ENCODE results near the gene SIRT6. TPM values are rescaled to one million over a fixed set of nuclear protein-coding genes. Genes with fewer than 3 reads are reported as not detected.

Gene SIRT6
- total and polyA plus RNA-seq, 10 of the 15 experiments (the other 5 are each of a cell fraction or from before 2014, with no cell fraction given), result 1.3 to 49.6 (median 24.2) TPM

DNA sequence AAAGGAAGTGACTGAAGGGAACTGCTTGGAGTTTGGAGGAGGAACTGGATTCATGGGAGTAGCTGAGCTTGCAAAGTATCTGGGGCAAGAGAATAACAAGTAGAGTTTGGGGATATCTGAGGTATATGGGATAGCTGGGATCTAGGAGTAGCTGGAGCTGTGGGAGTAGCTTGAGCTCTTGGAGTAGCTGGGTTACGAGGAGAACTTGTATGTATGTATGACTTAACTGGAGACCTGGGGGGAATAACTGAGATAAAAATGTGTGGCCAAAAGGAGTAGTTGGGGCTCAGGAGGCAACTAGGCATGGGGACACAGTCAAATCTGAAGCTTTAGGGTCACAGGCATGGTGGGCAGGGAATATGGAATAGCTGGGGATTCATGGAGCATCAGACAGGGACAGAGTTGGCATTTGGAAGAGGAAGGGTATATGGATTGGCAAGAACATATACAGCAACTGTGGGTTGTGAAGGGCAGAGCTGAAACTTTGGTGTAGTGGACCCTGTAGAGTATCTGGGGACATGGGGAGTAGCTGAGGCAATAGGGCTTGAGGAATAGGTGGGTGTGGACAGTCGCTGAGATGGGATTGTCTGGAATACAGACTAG is 18.7 kb upstream of the SIRT6 start:
- CTCF ChIA-PET, result interaction anchor here (0.5 to 6.3 kb wide), 11 partner anchors 7 to 359 kb away, joined by 3 to 63 read pairs (median 5); partner anchors contain the start of gene EEF2
- no peak for DNase-seq (ENCODE audit: low read depth, low spot score)
- POLR2A ChIA-PET, result interaction anchor here (1.4 to 2.2 kb wide), 2 partner anchors 9 to 216 kb away, joined by 3 to 5 read pairs; partner anchors contain the start of gene EEF2
- Histone ChIP-seq H3K4me2 (ENCODE audit: control insufficient read depth, insufficient read depth) (no peak overlapping the region), H3K36me3 (ENCODE audit: control insufficient read depth in 2 of 2, insufficient read depth in 2 of 2, low read length in 1 of 2) (no peaks in the 10 kb centered on the region), H3K9ac (ENCODE audit: control insufficient read depth, insufficient read depth, low read length) (no peak overlapping the region), H2AFZ (ENCODE audit: control insufficient read depth, low read depth, low read length) (no peak overlapping the region), H3K9me3 (replicated peaks; ENCODE audit: control insufficient read depth, insufficient read depth, low read length) (no peaks in the 10 kb centered on the region; the same call in 2 of the 3 replicates), H3K79me2 (ENCODE audit: control insufficient read depth, insufficient read depth, low read length) (no peaks in the 10 kb centered on the region), H3K27me3 (replicated peaks in 1 of 2; ENCODE audit: control insufficient read depth in 2 of 2, insufficient read depth in 2 of 2, low read length in 1 of 2) (no peaks in the 10 kb centered on the region; a peak in 1 of 4 replicates), H3K27ac (ENCODE audit: control insufficient read depth, insufficient read depth) (no peak overlapping the region), H3K4me1 (ENCODE audit: control insufficient read depth, insufficient read depth, low read length) (no peaks in the 10 kb centered on the region), H4K20me1 (ENCODE audit: control insufficient read depth, insufficient read depth) (no peaks in the 10 kb centered on the region), H3K4me3 (no peak overlapping the region)
- 0% methylated on average over 2 of the region's 2 CpGs for WGBS (ENCODE audit: insufficient coverage, insufficient replicate concordance, low lambda C conversion rate, missing lambda C conversion rate)
- ATAC-seq, result no peak
- SMC1A ChIA-PET (ENCODE audit: uncharacterized antibody, unreplicated experiment), result interaction anchor here (1.0 to 1.4 kb wide), 3 partner anchors 13 to 343 kb away, joined by 3 to 5 read pairs (median 4); partner anchors contain the start of gene EEF2
- TF ChIP-seq EZH2 (IDR thresholded peaks at IDR 0.05; ENCODE audit: borderline replicate concordance, control insufficient read depth, low read depth, low read length), result no peak
- TF ChIP-seq FOXK2 (IDR thresholded peaks at IDR 0.05), result no peak
- TF ChIP-seq NFYA (IDR thresholded peaks at IDR 0.05; ENCODE audit: borderline replicate concordance, low read depth, low read length), result no peak
- no peak for TF ChIP-seq ASH2L (IDR thresholded peaks at IDR 0.05; ENCODE audit: borderline replicate concordance, low read depth)
- no peak for TF ChIP-seq CEBPB (IDR thresholded peaks at IDR 0.05; ENCODE audit: borderline replicate concordance in 1 of 2, low read depth in 2 of 2, low read length in 2 of 2)
- TF ChIP-seq, protein P1, sequence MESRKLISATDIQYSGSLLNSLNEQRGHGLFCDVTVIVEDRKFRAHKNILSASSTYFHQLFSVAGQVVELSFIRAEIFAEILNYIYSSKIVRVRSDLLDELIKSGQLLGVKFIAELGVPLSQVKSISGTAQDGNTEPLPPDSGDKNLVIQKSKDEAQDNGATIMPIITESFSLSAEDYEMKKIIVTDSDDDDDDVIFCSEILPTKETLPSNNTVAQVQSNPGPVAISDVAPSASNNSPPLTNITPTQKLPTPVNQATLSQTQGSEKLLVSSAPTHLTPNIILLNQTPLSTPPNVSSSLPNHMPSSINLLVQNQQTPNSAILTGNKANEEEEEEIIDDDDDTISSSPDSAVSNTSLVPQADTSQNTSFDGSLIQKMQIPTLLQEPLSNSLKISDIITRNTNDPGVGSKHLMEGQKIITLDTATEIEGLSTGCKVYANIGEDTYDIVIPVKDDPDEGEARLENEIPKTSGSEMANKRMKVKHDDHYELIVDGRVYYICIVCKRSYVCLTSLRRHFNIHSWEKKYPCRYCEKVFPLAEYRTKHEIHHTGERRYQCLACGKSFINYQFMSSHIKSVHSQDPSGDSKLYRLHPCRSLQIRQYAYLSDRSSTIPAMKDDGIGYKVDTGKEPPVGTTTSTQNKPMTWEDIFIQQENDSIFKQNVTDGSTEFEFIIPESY (IDR thresholded peaks at IDR 0.05), result no peak
- TF ChIP-seq HCFC1 (IDR thresholded peaks at IDR 0.05; ENCODE audit: low read length), result no peak
- no peak for TF ChIP-seq MTA2 (IDR thresholded peaks at IDR 0.05; ENCODE audit: low read depth)
- no peak for TF ChIP-seq HDGF (IDR thresholded peaks at IDR 0.05)
- TF ChIP-seq MTA3 (IDR thresholded peaks at IDR 0.05; ENCODE audit: borderline replicate concordance, low read length), result no peak
- TF ChIP-seq, protein P2, sequence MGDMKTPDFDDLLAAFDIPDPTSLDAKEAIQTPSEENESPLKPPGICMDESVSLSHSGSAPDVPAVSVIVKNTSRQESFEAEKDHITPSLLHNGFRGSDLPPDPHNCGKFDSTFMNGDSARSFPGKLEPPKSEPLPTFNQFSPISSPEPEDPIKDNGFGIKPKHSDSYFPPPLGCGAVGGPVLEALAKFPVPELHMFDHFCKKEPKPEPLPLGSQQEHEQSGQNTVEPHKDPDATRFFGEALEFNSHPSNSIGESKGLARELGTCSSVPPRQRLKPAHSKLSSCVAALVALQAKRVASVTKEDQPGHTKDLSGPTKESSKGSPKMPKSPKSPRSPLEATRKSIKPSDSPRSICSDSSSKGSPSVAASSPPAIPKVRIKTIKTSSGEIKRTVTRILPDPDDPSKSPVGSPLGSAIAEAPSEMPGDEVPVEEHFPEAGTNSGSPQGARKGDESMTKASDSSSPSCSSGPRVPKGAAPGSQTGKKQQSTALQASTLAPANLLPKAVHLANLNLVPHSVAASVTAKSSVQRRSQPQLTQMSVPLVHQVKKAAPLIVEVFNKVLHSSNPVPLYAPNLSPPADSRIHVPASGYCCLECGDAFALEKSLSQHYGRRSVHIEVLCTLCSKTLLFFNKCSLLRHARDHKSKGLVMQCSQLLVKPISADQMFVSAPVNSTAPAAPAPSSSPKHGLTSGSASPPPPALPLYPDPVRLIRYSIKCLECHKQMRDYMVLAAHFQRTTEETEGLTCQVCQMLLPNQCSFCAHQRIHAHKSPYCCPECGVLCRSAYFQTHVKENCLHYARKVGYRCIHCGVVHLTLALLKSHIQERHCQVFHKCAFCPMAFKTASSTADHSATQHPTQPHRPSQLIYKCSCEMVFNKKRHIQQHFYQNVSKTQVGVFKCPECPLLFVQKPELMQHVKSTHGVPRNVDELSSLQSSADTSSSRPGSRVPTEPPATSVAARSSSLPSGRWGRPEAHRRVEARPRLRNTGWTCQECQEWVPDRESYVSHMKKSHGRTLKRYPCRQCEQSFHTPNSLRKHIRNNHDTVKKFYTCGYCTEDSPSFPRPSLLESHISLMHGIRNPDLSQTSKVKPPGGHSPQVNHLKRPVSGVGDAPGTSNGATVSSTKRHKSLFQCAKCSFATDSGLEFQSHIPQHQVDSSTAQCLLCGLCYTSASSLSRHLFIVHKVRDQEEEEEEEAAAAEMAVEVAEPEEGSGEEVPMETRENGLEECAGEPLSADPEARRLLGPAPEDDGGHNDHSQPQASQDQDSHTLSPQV (IDR thresholded peaks at IDR 0.05), result no peak
- no TSS peak for BruUV-seq (replicated peaks)
- intact Hi-C loops (cut with micrococcal nuclease; ENCODE audit: unreplicated experiment), result loop anchor here (5.0 kb wide), 3 partner anchors 34 to 489 kb away; partner anchors contain the start of gene EEF2
- in situ Hi-C loops (cut with MboI), result loop anchor here (10.0 kb wide), 1 partner anchor 536 kb away; no protein-coding TSS in a partner anchor
- RAD21 ChIA-PET (ENCODE audit: unreplicated experiment), result interaction anchor here (0.5 to 1.5 kb wide), 3 partner anchors 61 to 216 kb away, joined by 3 to 6 read pairs (median 3); partner anchors contain the start of gene EEF2
- FAIRE-seq, result no peak
